GM12878 (cell line): ENCODE data around the gene ANKS1A. TPM values are rescaled to one million over a fixed set of nuclear protein-coding genes. Genes with fewer than 3 reads are reported as not detected.

Source experiments
- ATAC-seq: fragments of 200-7000 bp; cut with Tn5 transposase; 3 replicates; pipeline ENCODE4 v1.9.1; 2020; ENCODE audit warnings: mild to moderate bottlenecking, moderate library complexity
- BruUV-seq: library from RNA; stranded (reverse); fragments of 400-500 nt; replicated peaks from 2 replicates; lab custom pipeline; 2021; lab: Mats Ljungman, UMichigan
- CTCF ChIA-PET: fragments of 300-600 bp; sonication (Branson Sonifier 250); formaldehyde crosslinking; extraction: SDS; loops from one replicate; lab custom pipeline; 2021; ENCODE audit warnings: inconsistent platforms; lab: Yijun Ruan, JAX
- POLR2A ChIA-PET: fragments of 350-600 bp; formaldehyde crosslinking; extraction: SDS; loops from one replicate; lab custom pipeline; 2021; ENCODE audit warnings: inconsistent platforms; lab: Charles Lee
- RAD21 ChIA-PET: fragments of 300-600 bp; sonication (Branson Sonifier 250); formaldehyde crosslinking; loops from one replicate; lab custom pipeline; 2023; ENCODE audit warnings: antibody characterized with exemption; ENCODE audit not compliant: unreplicated experiment; lab: Charles Lee
- SMC1A ChIA-PET: fragments of 300-600 bp; sonication (Branson Sonifier 250); formaldehyde crosslinking; loops from one replicate; lab custom pipeline; 2023; ENCODE audit not compliant: unreplicated experiment, uncharacterized antibody; lab: Charles Lee
- DNase-seq: peaks from one replicate; pipeline ENCODE4 v3.0.0-alpha.2; 2011; ENCODE audit warnings: low read depth, low spot score
- FAIRE-seq: peaks from 3 replicates; lab custom pipeline; 2011; peaks lifted over from hg19 to GRCh38; lab: Jason Lieb, UNC
- H2AFZ ChIP-seq: 2 replicates; pipeline ENCODE4 v1.6.0; 2011; ENCODE audit warnings: low read depth, low read length, control low read depth; ENCODE audit not compliant: control insufficient read depth
- H3K27ac ChIP-seq: 2 replicates; pipeline ENCODE4 v1.5.1; 2011; ENCODE audit warnings: control low read depth; ENCODE audit not compliant: control insufficient read depth, insufficient read depth
- H3K27me3 ChIP-seq, 2 experiments: replicated peaks in 1 of 2; 2 replicates each; pipeline versions ENCODE4 v1.6.0 to v1.6.1; 2011; ENCODE audit warnings: low read length in 1 of 2; ENCODE audit not compliant: control insufficient read depth in 2 of 2, insufficient read depth in 2 of 2
- H3K36me3 ChIP-seq, 2 experiments: 2 replicates each; pipeline ENCODE4 v1.5.1; 2011; ENCODE audit warnings: low read length in 1 of 2; ENCODE audit not compliant: control insufficient read depth in 2 of 2, insufficient read depth in 2 of 2
- H3K4me1 ChIP-seq: 2 replicates; pipeline ENCODE4 v1.6.1; 2011; ENCODE audit warnings: mild to moderate bottlenecking, low read length, moderate library complexity, mixed read lengths; ENCODE audit not compliant: control insufficient read depth, insufficient read depth
- H3K4me2 ChIP-seq: 2 replicates; pipeline ENCODE4 v1.6.0; 2011; ENCODE audit warnings: control low read depth; ENCODE audit not compliant: control insufficient read depth, insufficient read depth
- H3K4me3 ChIP-seq: fragments of 200-600 bp; sonication (generic); 2 replicates; pipeline ENCODE4 v1.5.1; 2016
- H3K79me2 ChIP-seq: 2 replicates; pipeline ENCODE4 v1.6.0; 2011; ENCODE audit warnings: low read length; ENCODE audit not compliant: control insufficient read depth, insufficient read depth
- H3K9ac ChIP-seq: 2 replicates; pipeline ENCODE4 v1.8.0; 2011; ENCODE audit warnings: low read length, control low read depth, mixed read lengths; ENCODE audit not compliant: control insufficient read depth, insufficient read depth
- H3K9me3 ChIP-seq: replicated peaks from 3 replicates; pipeline ENCODE4 v1.5.1; 2011; ENCODE audit warnings: mild to moderate bottlenecking, low read length; ENCODE audit not compliant: control insufficient read depth, insufficient read depth
- H4K20me1 ChIP-seq: 2 replicates; pipeline ENCODE4 v1.6.0; 2011; ENCODE audit not compliant: control insufficient read depth, insufficient read depth
- E4F1 ChIP-seq: fragments of 450-650 bp; IDR thresholded peaks from 2 replicates; pipeline ENCODE4 v1.6.1; 2018; ENCODE audit warnings: borderline replicate concordance, mild to moderate bottlenecking; ENCODE audit not compliant: partially characterized antibody
- EZH2 ChIP-seq: IDR thresholded peaks from 2 replicates; pipeline ENCODE4 v1.6.1; 2012; ENCODE audit warnings: low read depth, mild to moderate bottlenecking, control low read depth, inconsistent platforms, low read length, borderline replicate concordance; ENCODE audit not compliant: control insufficient read depth
- HCFC1 ChIP-seq: fragments of 150-350 bp; IDR thresholded peaks from 2 replicates; pipeline ENCODE4 v1.6.1; 2014; ENCODE audit warnings: low read length
- HDAC2 ChIP-seq: fragments of 200-600 bp; sonication (generic); IDR thresholded peaks from 2 replicates; pipeline ENCODE4 v1.6.1; 2017
- IKZF1 ChIP-seq: fragments of 450-650 bp; conservative IDR thresholded peaks from 2 replicates; pipeline ENCODE4 v1.6.1; 2017; ENCODE audit warnings: antibody characterized with exemption, mild to moderate bottlenecking
- IRF5 ChIP-seq: fragments of 450-650 bp; IDR thresholded peaks from 2 replicates; pipeline ENCODE4 v1.6.1; 2017; ENCODE audit warnings: borderline replicate concordance
- RAD21 ChIP-seq: IDR thresholded peaks from 2 replicates; pipeline ENCODE4 v1.6.1; 2011; ENCODE audit warnings: mild to moderate bottlenecking, low read depth, low read length, moderate library complexity; ENCODE audit not compliant: insufficient read depth
- WRNIP1 ChIP-seq: IDR thresholded peaks from 2 replicates; pipeline ENCODE4 v1.6.1; 2011; ENCODE audit warnings: low read depth, low read length, improper control_type of control experiment, borderline replicate concordance
- ZNF274 ChIP-seq: IDR thresholded peaks from one replicate; pipeline ENCODE4 v1.8.0; 2011; ENCODE audit not compliant: insufficient read length, insufficient read depth
- ZSCAN29 ChIP-seq: fragments of 450-650 bp; IDR thresholded peaks from 2 replicates; pipeline ENCODE4 v1.6.1; 2017; ENCODE audit warnings: mild to moderate bottlenecking, moderate library complexity
- ZZZ3 ChIP-seq: IDR thresholded peaks from 2 replicates; pipeline ENCODE4 v1.6.1; 2011; ENCODE audit warnings: low read depth; ENCODE audit not compliant: control insufficient read depth, insufficient read length
- WGBS: methylation state at CpG from one replicate; pipeline ENCODE4 v1.1.6; 2016; ENCODE audit warnings: low lambda C conversion rate; ENCODE audit not compliant: insufficient replicate concordance, insufficient coverage; ENCODE audit errors: missing lambda C conversion rate; 5-methylcytosine and 5-hydroxymethylcytosine counted together
- in situ Hi-C: fragments of 300-500 bp; cut with MboI; formaldehyde crosslinking; loops from 9 replicates; pipeline ENCODE4 v1.14.3; 2018; ENCODE audit warnings: mixed read lengths
- intact Hi-C: fragments of 100-400 bp; cut with micrococcal nuclease; formaldehyde crosslinking; loops from one replicate; pipeline ENCODE4 v1.14.2; 2022; ENCODE audit not compliant: unreplicated experiment
- polyA plus RNA-seq, 11 experiments: library from polyadenylated mRNA; depleted of rRNA in 4 of 11; unstranded in 6 of 11; stranded (reverse) in 5 of 11; fragments of >200 nt; fragmentation: Nextera tagmentation in 4 of 11; fragmentation: Illumina TruSeq in 1 of 11; extraction: Ambion mirVana in 4 of 11; extraction: Trizol in 1 of 11; gene quantifications; 1 replicate in 1 of 11; 2 replicates in 10 of 11; pipeline versions ENCODE4 v1.2.1 to v1.2.3, GENCODE V29; 2011 to 2016; ENCODE audit warnings: inconsistent platforms in 2 of 11, missing spikeins in 2 of 11, low read depth in 1 of 11
- total RNA-seq, 4 experiments: library from RNA; depleted of rRNA in 3 of 4; stranded (reverse); fragments of >200 nt in 3 of 4; fragmentation: Illumina TruSeq in 1 of 4; extraction: Trizol in 1 of 4; gene quantifications; 2 replicates each; pipeline versions ENCODE4 v1.2.1 to v1.2.3, GENCODE V29; 2013 to 2021

The ANKS1A gene
- total and polyA plus RNA-seq, 10 of the 15 experiments (the other 5 are each of a cell fraction or from before 2014, with no cell fraction given): 0.60 to 7.0 (median 3.0) TPM

GRCh38 chr6:34891296-34891695 lies 2.2 kb downstream of the ANKS1A start (continued):
- no peak for TF ChIP-seq E4F1

- no peak overlapping the region for H3K9ac ChIP-seq
- H2AFZ ChIP-seq: no peak overlapping the region
- no peaks in the 10 kb centered on the region for H3K36me3 ChIP-seq
- SMC1A ChIA-PET: interaction anchor here (1.1 kb wide), 1 partner anchor 11 kb away, joined by 3 read pairs; no protein-coding TSS in a partner anchor
- no TSS peak for BruUV-seq
- CTCF ChIA-PET: no interaction called here
- WGBS: 0% methylated on average over 1 of the region's 1 CpG
- RAD21 ChIA-PET: interaction anchor here (0.6 kb wide), 1 partner anchor 17 kb away, joined by 5 read pairs; no protein-coding TSS in a partner anchor
- no peak overlapping the region for H3K4me2 ChIP-seq
- H3K27me3 ChIP-seq: no peaks in the 10 kb centered on the region
- DNase-seq: no peak
- no peaks in the 10 kb centered on the region for H3K9me3 ChIP-seq
- peaks cover 5% of the 10 kb centered on the region; the same call in 1 of the 2 replicates for H3K4me1 ChIP-seq
- in situ Hi-C loops (no loop called here), intact Hi-C loops (no loop called here)
- no peaks in the 10 kb centered on the region for H4K20me1 ChIP-seq
- POLR2A ChIA-PET: no interaction called here
- no peak for TF ChIP-seq ZSCAN29
- TF ChIP-seq RAD21: no peak
- no peak for TF ChIP-seq ZZZ3
- TF ChIP-seq HDAC2: no peak
- no peak for TF ChIP-seq IRF5
- no peak for TF ChIP-seq IKZF1
- TF ChIP-seq EZH2: no peak
- no peak for TF ChIP-seq ZNF274
- no peak for TF ChIP-seq HCFC1
- TF ChIP-seq WRNIP1: no peak
- no peak overlapping the region for H3K27ac ChIP-seq
- H3K79me2 ChIP-seq: peaks cover 3% of the 10 kb centered on the region; the same call in 1 of the 2 replicates
- ATAC-seq: no peak
- H3K4me3 ChIP-seq: no peak overlapping the region
- no peak for FAIRE-seq
These were observed 5.6 kb downstream of the ANKS1A start for GRCh38 chr6:34894693-34895092.
